H1 (cell line): ENCODE measurements around the gene HOXB13. TPM values are rescaled to one million over a fixed set of nuclear protein-coding genes. Genes with fewer than 3 reads are reported as not detected.

Experiments used
- CTCF ChIA-PET: fragments of 300-600 bp; sonication (Branson Sonifier 250); formaldehyde crosslinking; loops from one replicate; lab custom pipeline; 2021; ENCODE audit not compliant: partially characterized antibody; lab: Charles Lee
- POLR2A ChIA-PET: fragments of 300-600 bp; sonication (Branson Sonifier 250); formaldehyde crosslinking; loops from one replicate; lab custom pipeline; 2021; ENCODE audit warnings: inconsistent platforms; ENCODE audit not compliant: partially characterized antibody; lab: Charles Lee
- DNase-seq, 2 experiments: peaks; one replicate each; pipeline versions ENCODE4 v3.0.0 to v3.0.0-alpha.2; 2010 to 2022; ENCODE audit warnings: low spot score in 2 of 2, low read depth in 1 of 2, mixed read lengths in 1 of 2
- FAIRE-seq: peaks from 2 replicates; lab custom pipeline; 2011; peaks lifted over from hg19 to GRCh38; lab: Jason Lieb, UNC
- H2AFZ ChIP-seq: 2 replicates; pipeline ENCODE4 v1.8.1; 2012; ENCODE audit warnings: low read length, inconsistent platforms
- H2AK5ac ChIP-seq: 2 replicates; pipeline ENCODE4 v1.6.1; 2013; ENCODE audit warnings: low read depth, low read length
- H2BK120ac ChIP-seq: replicated peaks from 2 replicates; pipeline ENCODE3; 2013; ENCODE audit warnings: low read depth, low read length, inconsistent platforms
- H2BK12ac ChIP-seq: 2 replicates; pipeline ENCODE4 v1.6.1; 2013; ENCODE audit warnings: low read depth, low read length
- H2BK15ac ChIP-seq: 2 replicates; pipeline ENCODE4 v1.6.1; 2013; ENCODE audit warnings: low read length
- H2BK20ac ChIP-seq: 2 replicates; pipeline ENCODE4 v1.6.1; 2013; ENCODE audit warnings: low read length
- H2BK5ac ChIP-seq: 2 replicates; pipeline ENCODE4 v1.6.1; 2013; ENCODE audit warnings: low read depth, low read length
- H3K14ac ChIP-seq: 2 replicates; pipeline ENCODE4 v1.6.1; 2013; ENCODE audit warnings: inconsistent platforms; ENCODE audit not compliant: insufficient read length
- H3K18ac ChIP-seq: 2 replicates; pipeline ENCODE4 v1.6.1; 2013; ENCODE audit warnings: low read length; ENCODE audit errors: extremely low read depth
- H3K23ac ChIP-seq: 2 replicates; pipeline ENCODE4 v1.6.1; 2013; ENCODE audit warnings: inconsistent platforms; ENCODE audit not compliant: insufficient read length
- H3K23me2 ChIP-seq: 2 replicates; pipeline ENCODE4 v1.6.1; 2013; ENCODE audit warnings: low read depth, low read length
- H3K27ac ChIP-seq: 2 replicates; pipeline ENCODE4 v1.6.1; 2011; ENCODE audit warnings: low read depth, low read length, inconsistent platforms
- H3K27me3 ChIP-seq, 4 experiments: replicated peaks in 1 of 4; 1 replicate in 1 of 4; 2 replicates in 3 of 4; pipeline versions ENCODE4 v1.6.1 to v1.8.1; 2011 to 2013; ENCODE audit warnings: low read length in 3 of 4, mild to moderate bottlenecking in 3 of 4, inconsistent platforms in 2 of 4, mixed read lengths in 2 of 4, moderate library complexity in 1 of 4; ENCODE audit not compliant: control insufficient read depth in 3 of 4, insufficient read depth in 3 of 4; ENCODE audit errors: extremely low read depth in 1 of 4
- H3K36me3 ChIP-seq, 4 experiments: 2 replicates each; pipeline versions ENCODE4 v1.6.1 to v1.8.1; 2011 to 2013; ENCODE audit warnings: mild to moderate bottlenecking in 4 of 4, low read length in 3 of 4, moderate library complexity in 2 of 4, control low read depth in 1 of 4, inconsistent platforms in 1 of 4; ENCODE audit not compliant: insufficient read depth in 4 of 4, control insufficient read depth in 2 of 4
- H3K4ac ChIP-seq: replicated peaks from 2 replicates; pipeline ENCODE3; 2013; ENCODE audit warnings: low read length, low read depth, mixed read lengths, inconsistent platforms; ENCODE audit not compliant: insufficient read length
- H3K4me1 ChIP-seq, 4 experiments: replicated peaks in 1 of 4; 1 replicate in 1 of 4; 2 replicates in 3 of 4; pipeline versions ENCODE4 v1.6.1 to v1.8.1; 2011 to 2013; ENCODE audit warnings: low read length in 3 of 4, inconsistent platforms in 2 of 4, mixed read lengths in 1 of 4; ENCODE audit not compliant: insufficient read depth in 4 of 4, control insufficient read depth in 3 of 4
- H3K4me2 ChIP-seq, 2 experiments: 2 replicates each; pipeline versions ENCODE4 v1.6.1 to v1.8.1; 2011 to 2013; ENCODE audit warnings: low read depth in 2 of 2, low read length in 2 of 2, control low read depth in 1 of 2, inconsistent platforms in 1 of 2, mild to moderate bottlenecking in 1 of 2; ENCODE audit not compliant: insufficient read depth in 1 of 2
- H3K4me3 ChIP-seq, 4 experiments: fragments of 200-600, 300-600 bp in 1 of 4; sonication (generic), shearing (Covaris generic), sonication (Bioruptor Twin) in 1 of 4; 2 replicates each; pipeline versions ENCODE4 v1.5.1 to v1.8.1; 2011 to 2016; ENCODE audit warnings: low read length in 4 of 4, low read depth in 3 of 4, control low read depth in 2 of 4, inconsistent platforms in 2 of 4, mild to moderate bottlenecking in 2 of 4, mixed read lengths in 1 of 4, moderate library complexity in 1 of 4; ENCODE audit not compliant: insufficient read depth in 2 of 4; ENCODE audit errors: extremely low read depth in 1 of 4
- H3K56ac ChIP-seq: replicated peaks from 2 replicates; pipeline ENCODE3; 2013; ENCODE audit warnings: low read depth, mild to moderate bottlenecking, mixed read lengths, low read length, inconsistent platforms; ENCODE audit not compliant: insufficient read length
- H3K79me1 ChIP-seq: 2 replicates; pipeline ENCODE4 v1.6.1; 2013; ENCODE audit warnings: low read depth, low read length, control low read depth
- H3K79me2 ChIP-seq, 2 experiments: 2 replicates each; pipeline versions ENCODE4 v1.6.1 to v1.8.1; 2012 to 2013; ENCODE audit warnings: low read length in 2 of 2, mild to moderate bottlenecking in 2 of 2, inconsistent platforms in 1 of 2; ENCODE audit not compliant: insufficient read depth in 2 of 2, control insufficient read depth in 1 of 2
- H3K9ac ChIP-seq, 4 experiments: replicated peaks in 1 of 4; 1 replicate in 1 of 4; 2 replicates in 3 of 4; pipeline versions ENCODE4 v1.6.1 to v1.8.1; 2011 to 2013; ENCODE audit warnings: low read depth in 3 of 4, low read length in 3 of 4, control low read depth in 2 of 4, mild to moderate bottlenecking in 2 of 4, moderate library complexity in 2 of 4, inconsistent platforms in 1 of 4; ENCODE audit errors: extremely low read depth in 1 of 4
- H3K9me3 ChIP-seq, 2 experiments: 2 replicates each; pipeline versions ENCODE4 v1.6.1 to v1.8.1; 2012 to 2013; ENCODE audit warnings: mild to moderate bottlenecking in 2 of 2, moderate library complexity in 2 of 2, control low read depth in 1 of 2, inconsistent platforms in 1 of 2, low read depth in 1 of 2, low read length in 1 of 2, mixed read lengths in 1 of 2; ENCODE audit not compliant: insufficient read depth in 2 of 2
- H4K20me1 ChIP-seq, 2 experiments: replicated peaks in 1 of 2; 2 replicates each; pipeline versions ENCODE3 to v1.8.1; 2011 to 2013; ENCODE audit warnings: inconsistent platforms in 2 of 2, low read length in 2 of 2, mild to moderate bottlenecking in 1 of 2; ENCODE audit not compliant: insufficient read depth in 2 of 2, control insufficient read depth in 1 of 2
- H4K5ac ChIP-seq: 2 replicates; pipeline ENCODE4 v1.6.1; 2013; ENCODE audit warnings: low read length, low read depth, mixed read lengths, inconsistent platforms; ENCODE audit not compliant: insufficient read length
- H4K8ac ChIP-seq: 2 replicates; pipeline ENCODE4 v1.8.0; 2013; ENCODE audit warnings: mild to moderate bottlenecking, moderate library complexity, low read length, inconsistent platforms; ENCODE audit not compliant: insufficient read depth; ENCODE audit errors: extremely low read depth
- H4K91ac ChIP-seq: replicated peaks from 2 replicates; pipeline ENCODE3; 2013; ENCODE audit warnings: low read length, mixed read lengths, inconsistent platforms; ENCODE audit not compliant: insufficient read length
- ATF2 ChIP-seq: IDR thresholded peaks from 2 replicates; pipeline ENCODE4 v1.6.1; 2012; ENCODE audit warnings: low read length, inconsistent platforms
- BACH1 ChIP-seq: IDR thresholded peaks from 2 replicates; pipeline ENCODE4 v1.6.1; 2012; ENCODE audit warnings: low read length, improper control_type of control experiment
- CREB1 ChIP-seq: IDR thresholded peaks from 2 replicates; pipeline ENCODE4 v1.6.1; 2012; ENCODE audit warnings: inconsistent platforms
- E2F6 ChIP-seq: IDR thresholded peaks from 2 replicates; pipeline ENCODE4 v1.6.1; 2012; ENCODE audit warnings: inconsistent platforms
- GTF2F1 ChIP-seq: IDR thresholded peaks from 2 replicates; pipeline ENCODE4 v1.6.1; 2012; ENCODE audit warnings: low read depth, low read length, improper control_type of control experiment, borderline replicate concordance
- KDM5A ChIP-seq: fragments of 200-600 bp; IDR thresholded peaks from 2 replicates; pipeline ENCODE4 v1.7.1; 2012; ENCODE audit warnings: mild to moderate bottlenecking, low read length, inconsistent platforms, mixed read lengths
- MAX ChIP-seq: IDR thresholded peaks from 2 replicates; pipeline ENCODE4 v1.6.1; 2012; ENCODE audit warnings: inconsistent platforms
- POLR2AphosphoS5 ChIP-seq: IDR thresholded peaks from 2 replicates; pipeline ENCODE4 v1.6.1; 2011; ENCODE audit warnings: low read depth, low read length
- RBBP5 ChIP-seq: IDR thresholded peaks from 2 replicates; pipeline ENCODE4 v1.7.1; 2012; ENCODE audit warnings: low read depth, mild to moderate bottlenecking, inconsistent platforms, low read length, moderate library complexity, borderline replicate concordance
- ZNF274 ChIP-seq: IDR thresholded peaks from 2 replicates; pipeline ENCODE4 v1.7.0; 2012; ENCODE audit warnings: low read length, borderline replicate concordance; ENCODE audit errors: extremely low read depth
- WGBS, 2 experiments: shearing (Covaris generic) in 1 of 2; methylation state at CpG; one replicate each; pipeline versions ENCODE4 v1.1.6 to v1.1.7; 2013 to 2015; ENCODE audit warnings: low lambda C conversion rate in 2 of 2, mixed read lengths in 2 of 2, inconsistent platforms in 1 of 2, low coverage in 1 of 2, missing lambda C conversion rate in 1 of 2; ENCODE audit not compliant: insufficient replicate concordance in 2 of 2, insufficient coverage in 1 of 2, insufficient read length in 1 of 2; ENCODE audit errors: extremely low coverage in 1 of 2, missing lambda C conversion rate in 1 of 2; 5-methylcytosine and 5-hydroxymethylcytosine counted together
- polyA plus RNA-seq, 7 experiments: library from polyadenylated mRNA; depleted of rRNA in 3 of 7; stranded (reverse) in 5 of 7; unstranded in 2 of 7; fragments of >200 nt in 5 of 7; fragments of 200-250 nt in 2 of 7; gene quantifications; 1 replicate in 5 of 7; 2 replicates in 1 of 7; 4 replicates in 1 of 7; pipeline versions ENCODE4 v1.2.1 to v1.2.3, GENCODE V29; 2011 to 2013; ENCODE audit warnings: missing spikeins in 2 of 7, mixed read lengths in 2 of 7
- total RNA-seq: library from RNA; stranded (reverse); fragmentation: NEBNext Ultra II Directional; extraction: Animal tissue kit (Norgen Biotek cat#: 25700); gene quantifications from 2 replicates; pipeline ENCODE4 v1.2.1, GENCODE V29; 2021

The HOXB13 gene
- total and polyA plus RNA-seq, 2 of the 8 experiments (the other 6 are each of a cell fraction or from before 2014, with no cell fraction given), result not detected

- H3K4ac ChIP-seq, result no peak overlapping the region
- H2AK5ac ChIP-seq, result no peak overlapping the region
- no peak overlapping the region for H2BK20ac ChIP-seq
- no peak overlapping the region for H2BK120ac ChIP-seq
- H3K27ac ChIP-seq, result no peak overlapping the region
- peak overlapping the region; percentile 50; the same call in 1 of the 2 replicates for H2BK12ac ChIP-seq
- H3K79me1 ChIP-seq, result no peaks in the 10 kb centered on the region; the same call in 1 of the 2 replicates
- H3K4me1 ChIP-seq, result peaks cover 4 to 22% (median 9%) of the 10 kb centered on the region in 4 experiments; a peak in 6 of 7 replicates
- no peak overlapping the region for H3K23ac ChIP-seq
- FAIRE-seq, result no peak
- no peak overlapping the region for H2AFZ ChIP-seq
- CTCF ChIA-PET, result interaction anchor here (0.8 to 13.5 kb wide), 19 partner anchors 10 to 152 kb away, joined by 3 to 147 read pairs (median 26); no protein-coding TSS in a partner anchor
- H3K9me3 ChIP-seq, result no peaks in the 10 kb centered on the region
- no peak overlapping the region for H2BK15ac ChIP-seq
- H3K36me3 ChIP-seq, result peaks cover 0 to 2% (median 0%) of the 10 kb centered on the region in 4 experiments; a peak in 1 of 8 replicates
- no peak overlapping the region for H3K4me3 ChIP-seq
- no peak overlapping the region for H3K18ac ChIP-seq
- H3K14ac ChIP-seq, result no peak overlapping the region
- H2BK5ac ChIP-seq, result no peak overlapping the region
- no peak overlapping the region for H4K91ac ChIP-seq
- H3K27me3 ChIP-seq, result peaks cover 98 to 100% (median 99%) of the 10 kb centered on the region in 4 experiments
- no peak overlapping the region for H3K4me2 ChIP-seq
- no peaks in the 10 kb centered on the region for H3K23me2 ChIP-seq
- WGBS, 2 experiments, result 43% methylated on average over 20 of the region's 20 CpGs; no CpG with 5 or more reads in 1 of the 2 experiments
- H3K56ac ChIP-seq, result no peak overlapping the region
- DNase-seq, result no peak
- H4K5ac ChIP-seq, result no peak overlapping the region
- H3K79me2 ChIP-seq, result no peaks in the 10 kb centered on the region
- no peak overlapping the region for H4K8ac ChIP-seq
- POLR2A ChIA-PET, result no interaction called here
- no peak overlapping the region; a peak in 1 of 7 replicates for H3K9ac ChIP-seq
- peaks cover 23 to 38% of the 10 kb centered on the region in 2 experiments for H4K20me1 ChIP-seq
- TF ChIP-seq BACH1 (no peak), ZNF274 (no peak), CREB1 (no peak), KDM5A (no peak), MAX (no peak), E2F6 (no peak), POLR2AphosphoS5 (no peak), ATF2 (no peak), RBBP5 (no peak), GTF2F1 (no peak)
Observed at GRCh38 chr17:48726114-48726915, 2.2 kb downstream of the HOXB13 start.
